GM13976 (cell line): ENCODE results near the gene PREX1.
"Not testable (repeated sequence)": the region's sequence is repeated elsewhere in the genome, so short reads cannot be mapped to it uniquely, and the experiment has no call there.

Experiments used
- DNase-seq: peaks from one replicate; pipeline ENCODE4 v3.0.0; 2012; ENCODE audit warnings: low spot score
- in situ Hi-C: fragments of 300-500 bp; cut with MboI; formaldehyde crosslinking; loops from one replicate; pipeline ENCODE4 v1.12.0; 2022; ENCODE audit warnings: low sequenced_read_pairs, mixed read lengths, inconsistent platforms; ENCODE audit not compliant: unreplicated experiment
- TF ChIP-seq, protein P1 (sequence below): IDR thresholded peaks from 2 replicates; pipeline ENCODE4 v1.5.1; 2012; ENCODE audit warnings: borderline replicate concordance, mild to moderate bottlenecking; ENCODE audit not compliant: insufficient read depth; ENCODE audit errors: extremely low read depth, missing control alignments, control extremely low read depth

Gene PREX1

DNA sequence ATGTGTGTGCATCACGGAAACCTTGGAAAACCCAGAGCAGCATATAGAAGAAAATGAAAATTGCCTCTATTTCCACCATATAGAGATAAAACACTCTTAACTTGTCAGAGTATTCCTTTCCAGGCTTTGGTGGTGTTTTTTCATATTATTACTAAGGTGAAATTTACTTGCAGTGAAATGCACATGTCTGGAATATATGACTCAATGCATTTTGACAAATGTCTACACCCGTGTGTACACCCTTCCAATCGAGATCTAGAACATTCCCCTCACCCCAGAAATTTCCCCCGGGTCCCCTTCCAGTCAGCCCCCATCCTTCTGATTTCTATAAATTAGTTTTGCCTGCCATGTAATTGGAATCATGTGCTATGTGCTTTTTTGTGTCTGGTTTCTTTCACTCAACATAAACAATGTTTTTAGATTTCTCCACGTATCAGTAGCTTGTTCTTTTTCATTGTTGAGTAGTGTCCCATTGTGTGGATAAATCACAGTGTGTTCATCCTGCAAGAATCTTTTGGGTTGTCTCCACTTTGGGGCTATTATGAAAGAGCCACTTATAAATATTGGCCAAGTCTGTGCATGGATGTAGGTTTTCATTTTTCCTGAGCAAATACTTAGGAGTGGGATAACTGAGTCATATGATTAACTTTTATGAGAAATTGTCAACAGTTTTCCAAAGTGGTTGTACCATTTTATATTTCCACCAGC is 19.9 kb upstream of the PREX1 start:
- TF ChIP-seq, protein P1, sequence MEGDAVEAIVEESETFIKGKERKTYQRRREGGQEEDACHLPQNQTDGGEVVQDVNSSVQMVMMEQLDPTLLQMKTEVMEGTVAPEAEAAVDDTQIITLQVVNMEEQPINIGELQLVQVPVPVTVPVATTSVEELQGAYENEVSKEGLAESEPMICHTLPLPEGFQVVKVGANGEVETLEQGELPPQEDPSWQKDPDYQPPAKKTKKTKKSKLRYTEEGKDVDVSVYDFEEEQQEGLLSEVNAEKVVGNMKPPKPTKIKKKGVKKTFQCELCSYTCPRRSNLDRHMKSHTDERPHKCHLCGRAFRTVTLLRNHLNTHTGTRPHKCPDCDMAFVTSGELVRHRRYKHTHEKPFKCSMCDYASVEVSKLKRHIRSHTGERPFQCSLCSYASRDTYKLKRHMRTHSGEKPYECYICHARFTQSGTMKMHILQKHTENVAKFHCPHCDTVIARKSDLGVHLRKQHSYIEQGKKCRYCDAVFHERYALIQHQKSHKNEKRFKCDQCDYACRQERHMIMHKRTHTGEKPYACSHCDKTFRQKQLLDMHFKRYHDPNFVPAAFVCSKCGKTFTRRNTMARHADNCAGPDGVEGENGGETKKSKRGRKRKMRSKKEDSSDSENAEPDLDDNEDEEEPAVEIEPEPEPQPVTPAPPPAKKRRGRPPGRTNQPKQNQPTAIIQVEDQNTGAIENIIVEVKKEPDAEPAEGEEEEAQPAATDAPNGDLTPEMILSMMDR, result no peak
- in situ Hi-C loops, result no loop called here

DNA sequence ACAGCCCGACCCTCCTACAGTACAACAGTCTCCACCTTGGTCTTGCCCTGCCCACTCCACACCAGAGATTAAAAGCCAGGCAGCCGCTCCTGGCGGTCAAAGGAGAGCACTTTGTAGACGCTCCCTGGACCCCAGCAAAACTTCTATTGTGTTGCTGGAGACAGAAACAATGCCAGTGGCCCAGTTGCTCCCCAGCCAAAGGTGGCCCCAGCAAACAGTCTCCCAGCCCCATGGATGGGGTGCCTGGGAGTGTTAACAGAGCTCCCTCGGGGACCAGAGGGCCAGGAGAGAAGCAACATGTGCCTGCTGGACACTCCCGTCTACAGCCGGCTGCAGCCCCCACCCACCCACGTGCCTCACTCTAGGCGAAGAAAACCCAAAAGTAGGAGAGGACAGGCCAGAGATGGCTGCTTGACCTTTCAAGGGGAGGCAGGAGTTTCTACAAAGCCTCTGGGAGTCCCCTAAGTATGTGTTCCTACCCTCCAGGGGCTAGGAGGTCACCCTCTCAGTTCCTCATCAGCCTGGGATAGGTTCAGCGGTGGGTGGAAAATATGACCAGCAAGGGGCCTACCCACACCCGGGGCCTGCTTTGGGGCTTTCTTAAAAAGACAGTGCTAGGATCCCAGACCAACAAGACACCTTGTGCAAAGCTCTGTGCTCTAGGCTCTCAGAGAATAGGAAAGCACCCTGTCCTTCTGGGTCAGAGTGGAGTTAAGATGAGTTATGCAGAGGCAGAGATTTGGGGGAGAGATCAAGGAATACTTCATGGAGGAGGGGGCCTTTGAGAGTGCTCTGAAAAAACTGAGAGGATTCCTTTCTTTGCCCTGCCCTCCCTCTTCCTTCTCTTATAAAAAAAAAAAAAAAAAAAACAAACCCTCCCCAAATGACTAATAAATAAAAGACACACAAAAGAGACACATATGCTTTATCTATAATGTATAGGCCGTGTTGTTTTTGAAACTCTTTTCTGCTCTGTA is 19.0 kb upstream of the PREX1 start:
- in situ Hi-C loops, result no loop called here
- DNase-seq, result peak; percentile 84
- TF ChIP-seq, protein P1, result no peak

More for the DNA sequence above, 19.9 kb upstream of the PREX1 start:
- DNase-seq, result no peak

DNA sequence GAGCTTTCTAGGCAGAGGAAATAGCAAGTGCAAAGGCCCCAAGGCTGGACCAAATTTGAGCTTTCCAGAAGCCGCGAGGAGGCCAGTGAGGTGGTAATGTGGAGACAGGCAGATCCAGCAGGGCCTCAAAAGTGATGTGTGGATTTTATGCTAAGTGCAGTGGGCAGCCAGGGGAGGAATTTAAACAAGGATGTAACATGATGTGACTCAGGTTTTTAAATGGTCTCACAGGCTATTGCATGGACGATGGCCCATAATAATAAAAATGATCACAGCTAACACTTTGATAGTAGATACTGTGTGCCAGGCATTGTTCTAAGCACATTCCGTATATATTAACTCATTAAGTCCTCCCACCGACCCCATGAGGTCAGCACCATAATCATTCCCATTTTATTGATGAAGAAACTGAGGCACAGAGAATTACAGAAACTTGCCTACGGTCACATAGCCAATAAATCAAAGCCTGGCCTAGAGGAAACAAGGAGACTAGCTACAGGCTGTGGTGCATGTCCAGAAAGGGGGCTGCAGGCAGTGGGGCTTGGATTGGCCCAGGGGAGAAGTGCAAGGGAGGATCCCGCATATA is 18.0 kb upstream of the PREX1 start:
- in situ Hi-C loops, result no loop called here
- DNase-seq, result no peak
- TF ChIP-seq, protein P1, result no peak

DNA sequence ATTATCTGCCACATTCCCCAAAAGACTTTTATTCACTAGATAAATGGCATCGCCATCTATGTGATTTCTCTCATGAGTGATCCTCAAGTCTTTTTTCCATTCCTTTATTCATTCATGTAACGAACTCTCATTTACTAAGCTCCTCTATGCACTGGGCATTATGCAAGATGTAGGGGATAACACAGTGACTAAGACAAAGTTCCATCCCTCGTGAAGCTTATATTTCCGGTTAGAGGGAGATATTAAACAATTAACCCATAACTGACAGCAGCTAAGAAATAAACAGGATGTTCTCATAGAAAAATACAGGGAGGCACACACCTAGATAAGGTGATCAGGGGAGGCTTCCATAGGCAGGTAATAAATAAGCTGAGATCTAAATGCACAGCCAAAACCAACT is 17.2 kb upstream of the PREX1 start:
- TF ChIP-seq, protein P1, result no peak
- DNase-seq, result no peak
- in situ Hi-C loops, result no loop called here

DNA sequence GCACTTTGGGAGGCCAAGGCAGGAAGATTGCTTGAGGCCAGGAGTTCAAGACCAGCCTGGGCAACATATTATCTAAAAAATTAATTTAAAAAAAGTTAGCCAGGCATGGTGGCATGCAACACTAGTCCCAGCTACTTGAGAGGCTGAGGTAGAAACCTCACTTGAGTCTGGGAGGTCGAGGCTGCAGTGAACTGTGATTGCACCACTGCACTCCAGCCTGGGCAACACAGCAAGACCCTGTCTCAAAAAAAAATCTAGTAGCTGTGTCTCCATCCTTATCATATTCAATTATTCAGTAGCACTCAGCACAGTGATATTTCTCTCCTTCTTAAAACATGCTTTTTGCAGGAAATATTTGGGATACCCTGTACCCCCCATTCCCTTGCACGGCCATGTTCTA is 16.1 kb upstream of the PREX1 start:
- in situ Hi-C loops, DNase-seq: not testable (repeated sequence)

DNA sequence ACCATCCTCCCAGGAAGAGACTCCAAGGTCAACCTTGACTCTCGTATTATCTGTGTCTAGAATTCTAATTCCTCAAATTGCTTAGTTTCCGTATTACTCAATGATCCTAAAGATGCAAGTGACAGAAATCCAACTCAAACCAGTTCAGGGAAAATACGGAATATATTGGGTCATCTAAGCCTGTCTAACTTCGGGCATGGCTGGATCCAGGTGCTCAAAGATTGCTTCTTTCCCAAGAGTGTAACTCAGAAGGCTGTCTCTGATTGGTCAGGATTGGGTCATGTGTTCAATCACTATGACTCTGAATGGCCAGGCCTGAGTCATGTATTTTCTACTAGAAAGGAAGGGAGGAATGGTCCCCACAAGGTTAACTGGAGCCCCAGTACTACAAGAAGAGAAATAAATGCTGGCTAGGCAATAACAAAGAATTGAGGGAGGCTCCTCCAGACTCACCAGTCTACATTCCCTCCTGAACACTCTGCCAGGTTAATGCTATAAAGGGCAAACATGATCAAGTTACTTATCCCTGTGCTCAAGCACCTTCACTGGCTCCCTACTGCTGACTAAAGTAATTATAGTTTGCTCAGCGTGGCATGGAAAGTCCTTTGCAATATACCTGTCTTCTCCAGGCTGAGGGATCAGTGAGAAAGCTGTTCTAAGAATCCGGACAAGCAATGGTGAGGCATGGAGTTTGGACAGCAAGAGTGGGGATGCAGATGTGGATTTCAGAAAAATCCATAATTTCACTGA is 15.4 kb upstream of the PREX1 start:
- TF ChIP-seq, protein P1, result no peak
- in situ Hi-C loops, result no loop called here
- DNase-seq, result no peak
